HG03045 (cell line): Measurements from ENCODE around the gene KAT5.
"Not testable (repeated sequence)": the region's sequence is repeated elsewhere in the genome, so short reads cannot be mapped to it uniquely, and the experiment has no call there.

ENCODE experiments used
- ATAC-seq: cut with Tn5 transposase; IDR thresholded peaks from one replicate; pipeline ENCODE4 v1.9.1; 2021; ENCODE audit warnings: mild to moderate bottlenecking, moderate library complexity; ENCODE audit not compliant: unreplicated experiment

KAT5 gene

GRCh38 chr11:65708451-65708850 is 3.6 kb upstream of the KAT5 start:
- no peak for ATAC-seq

- ATAC-seq, result no peak
These were observed 2.4 kb upstream of the KAT5 start for GRCh38 chr11:65709661-65710060.

- no peak for ATAC-seq
These were observed 1.6 kb upstream of the KAT5 start for GRCh38 chr11:65710421-65710820.

GRCh38 chr11:65712633-65713076 is 603 bp downstream of the KAT5 start:
- no peak for ATAC-seq

- ATAC-seq, result no peak
These were observed 1.3 kb downstream of the KAT5 start for GRCh38 chr11:65713212-65713969.

GRCh38 chr11:65714433-65714832 is 2.4 kb downstream of the KAT5 start:
- ATAC-seq, result no peak

GRCh38 chr11:65716302-65716701 is 4.2 kb downstream of the KAT5 start:
- ATAC-seq, result no peak

GRCh38 chr11:65716774-65717405 is 4.8 kb downstream of the KAT5 start:
- ATAC-seq, result no peak

GRCh38 chr11:65717906-65718305 is 5.9 kb downstream of the KAT5 start:
- ATAC-seq, result no peak

- no peak for ATAC-seq
These were observed 6.5 kb downstream of the KAT5 start for GRCh38 chr11:65718531-65718930.

- ATAC-seq, result no peak
These were observed 7.0 kb downstream of the KAT5 start for GRCh38 chr11:65718964-65719492.

GRCh38 chr11:65719871-65720210 is 7.8 kb downstream of the KAT5 start:
- ATAC-seq, result peak; percentile 7

- ATAC-seq, result peak; percentile 73
These were observed 8.3 kb downstream of the KAT5 start, which contains the start of gene RNASEH2C for GRCh38 chr11:65720211-65720934. TSS of gene RNASEH2C (minus strand) at chr11:65720798. CDS start at chr11:65720758, 40 bp downstream.

GRCh38 chr11:65722261-65722660 is 10.2 kb downstream of the KAT5 start:
- no peak for ATAC-seq

GRCh38 chr11:65726660-65727059 is 14.6 kb downstream of the KAT5 start:
- ATAC-seq, result no peak

- no peak for ATAC-seq
These were observed 15.8 kb downstream of the KAT5 start for GRCh38 chr11:65727865-65728264.

- no peak for ATAC-seq
These were observed 18.4 kb downstream of the KAT5 start for GRCh38 chr11:65730461-65730860.

- not testable (repeated sequence) for ATAC-seq
These were observed 23.1 kb downstream of the KAT5 start for GRCh38 chr11:65735111-65735510.

GRCh38 chr11:65736810-65737209 is 24.8 kb downstream of the KAT5 start:
- no peak for ATAC-seq

GRCh38 chr11:65739022-65739421 is 27.0 kb downstream of the KAT5 start:
- ATAC-seq, result no peak

- no peak for ATAC-seq
These were observed 29.1 kb downstream of the KAT5 start for GRCh38 chr11:65741185-65741584.

GRCh38 chr11:65742353-65742752 is 30.3 kb downstream of the KAT5 start:
- no peak for ATAC-seq
